ENCODE data around the gene NAPB. TPM values are rescaled to one million over a fixed set of nuclear protein-coding genes. Genes with fewer than 3 reads are reported as not detected.

Gene NAPB
- polyA plus RNA-seq, 1 experiment, result 3.8 TPM

DNA sequence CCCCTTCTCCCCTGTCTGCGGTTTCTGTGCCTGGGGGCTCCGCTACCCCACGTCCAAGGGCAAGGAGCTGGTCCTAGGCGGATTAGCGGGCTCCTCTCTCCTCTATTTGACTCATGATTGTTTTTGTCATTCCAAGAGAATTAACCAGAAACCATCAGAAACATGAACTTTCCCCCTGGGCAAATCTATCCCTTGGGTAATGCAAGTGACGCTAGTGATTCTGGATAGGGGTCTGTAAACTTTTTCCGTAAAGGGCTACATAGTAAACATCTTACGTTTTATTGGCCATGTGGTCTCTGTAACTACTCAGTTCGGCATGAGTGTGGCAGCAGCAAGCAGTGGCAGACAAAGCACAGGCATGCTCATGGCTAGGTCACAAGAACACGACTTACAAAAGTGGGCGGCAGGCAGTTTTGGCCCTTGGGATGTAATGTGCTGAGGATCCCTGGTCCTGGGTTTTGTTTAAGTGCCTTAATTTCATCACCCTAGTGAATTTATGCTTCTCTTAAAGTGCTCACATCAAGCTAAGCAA, 30.7 kb upstream of the NAPB start:
- no peak overlapping the region for H3K4me3 ChIP-seq (ENCODE audit: low read depth, low read length)
- no peak for DNase-seq (ENCODE audit: low read depth)
- TF ChIP-seq, protein P1, sequence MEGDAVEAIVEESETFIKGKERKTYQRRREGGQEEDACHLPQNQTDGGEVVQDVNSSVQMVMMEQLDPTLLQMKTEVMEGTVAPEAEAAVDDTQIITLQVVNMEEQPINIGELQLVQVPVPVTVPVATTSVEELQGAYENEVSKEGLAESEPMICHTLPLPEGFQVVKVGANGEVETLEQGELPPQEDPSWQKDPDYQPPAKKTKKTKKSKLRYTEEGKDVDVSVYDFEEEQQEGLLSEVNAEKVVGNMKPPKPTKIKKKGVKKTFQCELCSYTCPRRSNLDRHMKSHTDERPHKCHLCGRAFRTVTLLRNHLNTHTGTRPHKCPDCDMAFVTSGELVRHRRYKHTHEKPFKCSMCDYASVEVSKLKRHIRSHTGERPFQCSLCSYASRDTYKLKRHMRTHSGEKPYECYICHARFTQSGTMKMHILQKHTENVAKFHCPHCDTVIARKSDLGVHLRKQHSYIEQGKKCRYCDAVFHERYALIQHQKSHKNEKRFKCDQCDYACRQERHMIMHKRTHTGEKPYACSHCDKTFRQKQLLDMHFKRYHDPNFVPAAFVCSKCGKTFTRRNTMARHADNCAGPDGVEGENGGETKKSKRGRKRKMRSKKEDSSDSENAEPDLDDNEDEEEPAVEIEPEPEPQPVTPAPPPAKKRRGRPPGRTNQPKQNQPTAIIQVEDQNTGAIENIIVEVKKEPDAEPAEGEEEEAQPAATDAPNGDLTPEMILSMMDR (IDR thresholded peaks at IDR 0.05; ENCODE audit: insufficient read depth, low read depth, low read length), result no peak
- no peaks in the 10 kb centered on the region; the same call in 1 of the 2 replicates for H3K27me3 ChIP-seq (ENCODE audit: control insufficient read depth, insufficient read depth, low read length)
- POLR2A ChIA-PET, result no interaction called here
- H3K36me3 ChIP-seq (ENCODE audit: control insufficient read depth, insufficient read depth, low read length), result no peaks in the 10 kb centered on the region
- CTCF ChIA-PET, result interaction anchor here (0.8 to 2.7 kb wide), 2 partner anchors 9 to 10 kb away, joined by 3 to 8 read pairs; no protein-coding TSS in a partner anchor

GRCh38 chr20:23450877-23451276, 29.6 kb upstream of the NAPB start:
- TF ChIP-seq, protein P1 (IDR thresholded peaks at IDR 0.05; ENCODE audit: insufficient read depth, low read depth, low read length), result no peak
- Histone ChIP-seq H3K27me3 (ENCODE audit: control insufficient read depth, insufficient read depth, low read length) (no peaks in the 10 kb centered on the region; the same call in 1 of the 2 replicates), H3K4me3 (ENCODE audit: low read depth, low read length) (no peak overlapping the region), H3K36me3 (ENCODE audit: control insufficient read depth, insufficient read depth, low read length) (no peaks in the 10 kb centered on the region)
- POLR2A ChIA-PET, result no interaction called here
- CTCF ChIA-PET, result interaction anchor here (0.7 to 2.7 kb wide), 2 partner anchors 9 to 13 kb away, joined by 3 to 8 read pairs; no protein-coding TSS in a partner anchor
- no peak for DNase-seq (ENCODE audit: low read depth)

- DNase-seq (ENCODE audit: low read depth), result no peak
- ChIA-PET POLR2A (no interaction called here), CTCF (interaction anchor here (0.8 kb wide), 1 partner anchor 158 kb away, joined by 3 read pairs; no protein-coding TSS in a partner anchor)
- TF ChIP-seq, protein P1 (IDR thresholded peaks at IDR 0.05; ENCODE audit: insufficient read depth, low read depth, low read length), result no peak
- no peak overlapping the region for H3K4me3 ChIP-seq (ENCODE audit: low read depth, low read length)
- H3K27me3 ChIP-seq (ENCODE audit: control insufficient read depth, insufficient read depth, low read length), result no peaks in the 10 kb centered on the region; the same call in 1 of the 2 replicates
- no peaks in the 10 kb centered on the region for H3K36me3 ChIP-seq (ENCODE audit: control insufficient read depth, insufficient read depth, low read length)
Observed at GRCh38 chr20:23449421-23449820, 28.1 kb upstream of the NAPB start.

DNA sequence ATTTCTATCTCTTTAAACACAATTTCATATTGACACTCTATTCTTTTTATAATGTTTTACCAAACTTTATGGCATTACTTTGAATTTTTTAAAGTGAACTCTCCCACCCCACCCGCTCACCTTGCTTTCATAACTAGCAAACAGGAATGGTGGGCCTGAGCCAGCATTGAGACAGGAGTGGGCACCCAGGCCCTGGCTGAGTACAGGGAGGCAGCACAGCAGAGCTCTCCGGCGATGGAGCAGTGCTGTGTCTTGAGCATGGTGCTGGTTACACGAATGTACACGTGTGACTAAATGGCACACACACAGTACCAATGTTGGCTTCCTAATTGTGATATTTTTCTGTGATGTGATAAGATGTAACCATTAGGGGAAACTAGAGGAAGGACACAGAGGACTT, 26.9 kb upstream of the NAPB start:
- TF ChIP-seq, protein P1 (IDR thresholded peaks at IDR 0.05; ENCODE audit: insufficient read depth, low read depth, low read length), result no peak
- ChIA-PET POLR2A (no interaction called here), CTCF (no interaction called here)
- DNase-seq (ENCODE audit: low read depth), result no peak
- Histone ChIP-seq H3K4me3 (ENCODE audit: low read depth, low read length) (no peak overlapping the region), H3K36me3 (ENCODE audit: control insufficient read depth, insufficient read depth, low read length) (no peaks in the 10 kb centered on the region), H3K27me3 (ENCODE audit: control insufficient read depth, insufficient read depth, low read length) (no peaks in the 10 kb centered on the region; the same call in 1 of the 2 replicates)

DNA sequence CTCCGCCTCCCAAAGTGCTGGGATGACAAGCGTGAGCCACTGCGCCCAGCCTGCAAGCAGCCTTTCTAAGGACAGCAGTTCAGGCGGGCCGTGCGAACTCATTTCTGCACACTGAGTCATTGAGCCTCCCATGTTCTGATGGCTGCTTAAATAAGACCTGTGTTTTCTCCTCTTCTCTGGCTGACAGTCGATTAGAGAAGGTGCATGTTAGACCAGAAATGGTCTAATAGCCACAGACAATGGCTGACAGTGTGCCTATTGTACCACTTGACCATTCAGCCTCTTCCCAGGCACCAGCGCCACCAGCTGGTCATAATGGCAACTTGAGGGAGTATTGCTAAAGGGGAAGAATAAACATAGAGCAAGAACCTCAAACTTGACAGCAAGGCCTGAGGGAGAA, 25.2 kb upstream of the NAPB start:
- POLR2A ChIA-PET, result no interaction called here
- no peak for DNase-seq (ENCODE audit: low read depth)
- CTCF ChIA-PET, result interaction anchor here (0.7 to 7.8 kb wide), 5 partner anchors 9 to 750 kb away, joined by 3 to 112 read pairs (median 5); partner anchors contain the start of gene CST9

More for the DNA sequence above, 25.2 kb upstream of the NAPB start:
- TF ChIP-seq, protein P1 (IDR thresholded peaks at IDR 0.05; ENCODE audit: insufficient read depth, low read depth, low read length), result peak; percentile 40
- Histone ChIP-seq H3K27me3 (ENCODE audit: control insufficient read depth, insufficient read depth, low read length) (no peaks in the 10 kb centered on the region), H3K4me3 (ENCODE audit: low read depth, low read length) (no peak overlapping the region), H3K36me3 (ENCODE audit: control insufficient read depth, insufficient read depth, low read length) (no peaks in the 10 kb centered on the region)

All from BJ (cell line).